ENCODE data around the gene CCDC142. TPM values are rescaled to one million over a fixed set of nuclear protein-coding genes. Genes with fewer than 3 reads are reported as not detected.
"Not testable (repeated sequence)": the region's sequence is repeated elsewhere in the genome, so short reads cannot be mapped to it uniquely, and the experiment has no call there.

CCDC142 gene
- total RNA-seq, 1 experiment from 2014 or later, result 12.4 TPM

- 0 out of 2 replicates have a peak, but pooled peaks cover 4% of the 10 kb centered on the region for H3K9me3 ChIP-seq (replicated peaks)
- H3K27ac ChIP-seq, result no peak overlapping the region
- H3K36me3 ChIP-seq, result peaks cover 44% of the 10 kb centered on the region
- no peaks in the 10 kb centered on the region for H3K27me3 ChIP-seq (replicated peaks)
- H3K4me3 ChIP-seq, result peak overlapping the region; percentile 76
- DNase-seq (ENCODE audit: low read depth in 1 of 2, low spot score in 2 of 2), result no peak
- peaks cover 16% of the 10 kb centered on the region for H3K4me1 ChIP-seq (replicated peaks)
Observed at GRCh38 chr2:74481431-74481830, 1.4 kb downstream of the CCDC142 start.

GRCh38 chr2:74474899-74475298, 7.9 kb downstream of the CCDC142 start:
- peaks cover 38% of the 10 kb centered on the region for H3K36me3 ChIP-seq
- no peak for DNase-seq (ENCODE audit: low read depth in 1 of 2, low spot score in 2 of 2)
- no peak overlapping the region for H3K4me3 ChIP-seq
- H3K4me1 ChIP-seq (replicated peaks), result peaks cover 13% of the 10 kb centered on the region
- no peaks in the 10 kb centered on the region for H3K27me3 ChIP-seq (replicated peaks)
- H3K27ac ChIP-seq, result no peak overlapping the region
- H3K9me3 ChIP-seq (replicated peaks), result no peaks in the 10 kb centered on the region

DNA sequence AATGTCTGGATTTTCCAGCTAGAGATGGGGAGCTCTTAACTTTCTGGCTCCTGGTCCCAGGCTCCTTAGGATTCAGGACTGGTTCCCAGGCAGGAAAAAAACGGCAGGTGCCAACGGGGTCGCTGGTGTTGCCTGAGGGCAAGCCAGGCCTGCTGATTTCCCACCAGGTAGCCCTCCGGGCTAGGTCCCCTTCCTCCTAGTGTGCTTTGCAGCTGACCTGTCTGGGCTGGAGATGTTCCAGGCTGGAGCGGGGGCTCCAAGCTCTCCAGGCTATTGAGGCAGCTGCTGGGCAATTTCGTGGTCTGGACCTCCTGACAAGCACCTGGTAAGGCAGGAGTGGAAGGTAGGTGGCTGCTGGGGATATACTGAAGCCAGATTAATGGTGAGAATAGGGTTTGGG, 8.3 kb downstream of the CCDC142 start:
- H3K27ac ChIP-seq, result no peak overlapping the region
- no peak overlapping the region for H3K4me3 ChIP-seq
- no peak for DNase-seq (ENCODE audit: low read depth in 1 of 2, low spot score in 2 of 2)
- no peaks in the 10 kb centered on the region for H3K9me3 ChIP-seq (replicated peaks)
- H3K4me1 ChIP-seq (replicated peaks), result peaks cover 13% of the 10 kb centered on the region
- H3K36me3 ChIP-seq, result peaks cover 36% of the 10 kb centered on the region
- H3K27me3 ChIP-seq (replicated peaks), result no peaks in the 10 kb centered on the region

GRCh38 chr2:74472945-74473258, 9.9 kb downstream of the CCDC142 start:
- no peaks in the 10 kb centered on the region for H3K9me3 ChIP-seq (replicated peaks)
- peaks cover 36% of the 10 kb centered on the region for H3K36me3 ChIP-seq
- peaks cover 13% of the 10 kb centered on the region for H3K4me1 ChIP-seq (replicated peaks)
- peak overlapping the region; percentile 53 for H3K4me3 ChIP-seq
- H3K27ac ChIP-seq, result peak overlapping the region; percentile 54
- DNase-seq (ENCODE audit: low read depth in 1 of 2, low spot score in 2 of 2), result no peak
- no peaks in the 10 kb centered on the region for H3K27me3 ChIP-seq (replicated peaks)

GRCh38 chr2:74472086-74472944, 10.5 kb downstream of the CCDC142 start, which contains the start of gene MRPL53:
Gene MRPL53 (minus strand): TSS chr2:74472680. CDS start chr2:74472660, 20 bp downstream.
- Histone ChIP-seq H3K36me3 (peaks cover 33% of the 10 kb centered on the region), H3K27ac (peak within 1 kb of the TSS; percentile 54), H3K27me3 (replicated peaks) (no peaks in the 10 kb centered on the region), H3K4me3 (peak within 1 kb of the TSS; percentile 53), H3K9me3 (replicated peaks) (no peaks in the 10 kb centered on the region), H3K4me1 (replicated peaks) (peaks cover 13% of the 10 kb centered on the region)
- peak; percentile 92 to 94 for DNase-seq (ENCODE audit: low read depth in 1 of 2, low spot score in 2 of 2)

DNA sequence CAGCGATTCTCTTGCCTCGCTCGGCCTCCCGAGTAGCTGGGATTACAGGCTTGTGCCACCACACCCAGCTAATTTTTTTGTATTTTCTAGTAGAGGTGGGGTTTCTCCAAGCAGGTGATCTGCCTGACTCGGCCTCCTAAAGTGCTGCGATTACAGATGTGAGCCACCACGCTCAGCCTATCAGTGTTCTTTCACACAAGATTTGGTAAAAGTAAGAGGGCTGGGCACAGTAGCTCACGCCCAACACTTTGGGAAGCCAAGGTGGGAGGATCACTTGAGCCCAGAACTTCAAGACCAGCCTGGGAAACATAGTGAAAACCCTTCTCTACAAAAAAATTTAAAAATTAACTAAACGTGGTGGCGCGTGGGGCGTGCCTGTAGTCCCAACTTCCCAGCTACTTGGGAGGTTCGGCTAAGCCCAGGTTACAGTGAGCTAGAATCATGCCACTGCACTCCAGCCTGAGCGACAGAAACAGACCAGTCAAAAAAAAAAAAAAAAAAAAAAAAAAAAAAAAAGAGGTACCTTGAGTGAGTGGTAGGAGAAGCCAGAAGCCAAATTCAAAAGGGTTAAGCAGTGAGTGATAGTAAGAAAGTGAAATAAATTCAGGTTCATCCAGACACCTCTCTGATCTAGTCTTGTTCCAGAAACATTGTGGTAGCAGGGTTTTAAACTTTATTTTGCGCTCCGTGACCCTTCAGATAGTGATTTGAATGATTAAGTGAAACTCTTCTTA, 11.3 kb downstream of the CCDC142 start:
- peak overlapping the region; percentile 53 for H3K4me3 ChIP-seq
- peak overlapping the region; percentile 54 for H3K27ac ChIP-seq
- H3K27me3 ChIP-seq (replicated peaks), result no peaks in the 10 kb centered on the region
- DNase-seq (ENCODE audit: low read depth in 1 of 2, low spot score in 2 of 2), result no peak
- H3K9me3 ChIP-seq (replicated peaks), result no peaks in the 10 kb centered on the region
- H3K4me1 ChIP-seq (replicated peaks), result peaks cover 13% of the 10 kb centered on the region
- H3K36me3 ChIP-seq, result peaks cover 31% of the 10 kb centered on the region

GRCh38 chr2:74470742-74471141, 12.1 kb downstream of the CCDC142 start:
- not testable (repeated sequence) for H3K9me3 ChIP-seq (replicated peaks); H3K4me3 ChIP-seq; H3K27me3 ChIP-seq (replicated peaks); H3K27ac ChIP-seq; DNase-seq (ENCODE audit: low read depth in 1 of 2, low spot score in 2 of 2)
- H3K36me3 ChIP-seq, result peaks cover 31% of the 10 kb centered on the region
- H3K4me1 ChIP-seq (replicated peaks), result peaks cover 13% of the 10 kb centered on the region

DNA sequence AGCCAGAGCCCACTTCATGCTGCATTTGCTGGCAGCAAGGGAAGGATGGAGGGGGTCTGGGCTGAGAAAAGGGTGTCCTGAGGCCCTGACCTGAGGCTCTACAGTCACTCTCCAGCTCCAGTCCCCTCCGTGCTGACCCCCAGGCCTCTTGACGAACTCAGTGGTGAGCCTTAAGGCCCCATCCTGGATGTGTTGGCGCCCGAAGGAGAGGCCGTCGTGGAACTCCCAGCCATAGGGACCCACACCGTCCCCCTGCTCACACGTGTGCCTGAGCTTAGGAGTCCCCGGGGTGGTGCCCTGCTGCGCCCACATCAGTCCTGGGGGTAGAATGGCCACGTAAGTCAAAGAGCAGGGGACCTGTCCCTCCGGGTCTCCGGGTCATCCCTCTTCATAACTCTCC, 18.4 kb downstream of the CCDC142 start:
- peaks cover 8% of the 10 kb centered on the region for H3K4me1 ChIP-seq (replicated peaks)
- H3K27ac ChIP-seq, result no peak overlapping the region
- no peak for DNase-seq (ENCODE audit: low read depth in 1 of 2, low spot score in 2 of 2)
- H3K36me3 ChIP-seq, result peaks cover 34% of the 10 kb centered on the region
- no peaks in the 10 kb centered on the region for H3K9me3 ChIP-seq (replicated peaks)
- peak overlapping the region; percentile 85 for H3K4me3 ChIP-seq
- H3K27me3 ChIP-seq (replicated peaks), result no peaks in the 10 kb centered on the region

DNA sequence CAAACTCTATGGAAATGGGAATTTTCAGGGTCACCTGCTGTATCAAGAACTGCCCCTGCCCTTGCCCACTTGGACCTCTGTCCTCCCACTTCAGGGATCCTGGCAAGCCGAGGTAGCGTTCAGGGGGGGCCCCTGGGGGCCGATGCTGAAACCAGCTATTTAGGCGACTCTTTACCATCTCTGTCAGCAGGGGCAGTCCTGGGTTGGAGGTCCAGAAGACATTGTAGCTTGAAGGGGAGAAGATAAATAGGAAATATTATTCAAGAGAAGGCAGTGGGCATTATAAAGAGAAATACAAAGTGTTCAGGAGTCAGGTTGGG, 20.1 kb downstream of the CCDC142 start:
- peaks cover 8% of the 10 kb centered on the region for H3K4me1 ChIP-seq (replicated peaks)
- no peak for DNase-seq (ENCODE audit: low read depth in 1 of 2, low spot score in 2 of 2)
- no peaks in the 10 kb centered on the region for H3K27me3 ChIP-seq (replicated peaks)
- no peak overlapping the region for H3K4me3 ChIP-seq
- no peak overlapping the region for H3K27ac ChIP-seq
- no peaks in the 10 kb centered on the region for H3K9me3 ChIP-seq (replicated peaks)
- H3K36me3 ChIP-seq, result peaks cover 34% of the 10 kb centered on the region

- H3K27me3 ChIP-seq (replicated peaks), result no peaks in the 10 kb centered on the region
- no peaks in the 10 kb centered on the region for H3K9me3 ChIP-seq (replicated peaks)
- peaks cover 34% of the 10 kb centered on the region for H3K36me3 ChIP-seq
- peaks cover 9% of the 10 kb centered on the region for H3K4me1 ChIP-seq (replicated peaks)
- H3K4me3 ChIP-seq, result no peak overlapping the region
- no peak for DNase-seq (ENCODE audit: low read depth in 1 of 2, low spot score in 2 of 2)
- H3K27ac ChIP-seq, result no peak overlapping the region
Observed at GRCh38 chr2:74462054-74462785, 20.6 kb downstream of the CCDC142 start.

GRCh38 chr2:74461187-74462053, 21.4 kb downstream of the CCDC142 start:
- Histone ChIP-seq H3K27ac (no peak overlapping the region), H3K4me1 (replicated peaks) (peaks cover 15% of the 10 kb centered on the region), H3K9me3 (replicated peaks) (no peaks in the 10 kb centered on the region), H3K36me3 (peaks cover 41% of the 10 kb centered on the region), H3K4me3 (no peak overlapping the region), H3K27me3 (replicated peaks) (no peaks in the 10 kb centered on the region)
- no peak for DNase-seq (ENCODE audit: low read depth in 1 of 2, low spot score in 2 of 2)

GRCh38 chr2:74460187-74460586, 22.6 kb downstream of the CCDC142 start:
- H3K27ac ChIP-seq; H3K4me3 ChIP-seq; DNase-seq (ENCODE audit: low read depth in 1 of 2, low spot score in 2 of 2); H3K9me3 ChIP-seq (replicated peaks); H3K27me3 ChIP-seq (replicated peaks): not testable (repeated sequence)
- Histone ChIP-seq H3K4me1 (replicated peaks) (peaks cover 21% of the 10 kb centered on the region), H3K36me3 (peaks cover 42% of the 10 kb centered on the region)

- DNase-seq (ENCODE audit: low read depth in 1 of 2, low spot score in 2 of 2); H3K4me3 ChIP-seq; H3K9me3 ChIP-seq (replicated peaks); H3K27me3 ChIP-seq (replicated peaks); H3K27ac ChIP-seq: not testable (repeated sequence)
- peaks cover 19% of the 10 kb centered on the region for H3K4me1 ChIP-seq (replicated peaks)
- H3K36me3 ChIP-seq, result peaks cover 37% of the 10 kb centered on the region
Observed at GRCh38 chr2:74459503-74460118, 23.2 kb downstream of the CCDC142 start.
